Caco-2 (cell line): ENCODE data around the gene NUDT19. TPM values are rescaled to one million over a fixed set of nuclear protein-coding genes. Genes with fewer than 3 reads are reported as not detected.

Experiments
- BruUV-seq: library from RNA; stranded (reverse); fragments of 400-500 nt; replicated peaks from 2 replicates; lab custom pipeline; 2021; lab: Mats Ljungman, UMichigan
- CTCF ChIA-PET: fragments of 300-600 bp; sonication (Branson Sonifier 250); formaldehyde crosslinking; loops from one replicate; lab custom pipeline; 2022; ENCODE audit warnings: antibody characterized with exemption; lab: Charles Lee
- POLR2A ChIA-PET: fragments of 300-600 bp; sonication (Branson Sonifier 250); formaldehyde crosslinking; loops from one replicate; lab custom pipeline; 2022; ENCODE audit warnings: antibody characterized with exemption; lab: Charles Lee
- DNase-seq, 2 experiments: peaks; one replicate each; pipeline versions ENCODE4 v3.0.0 to v3.0.0-alpha.2; 2020 to 2022
- H3K27me3 ChIP-seq: replicated peaks from 2 replicates; pipeline ENCODE4 v1.6.0; 2011; ENCODE audit warnings: low read length; ENCODE audit not compliant: control insufficient read depth, insufficient read depth
- H3K36me3 ChIP-seq: 2 replicates; pipeline ENCODE4 v1.5.1; 2011; ENCODE audit warnings: low read length; ENCODE audit not compliant: control insufficient read depth, insufficient read depth
- H3K4me1 ChIP-seq: fragments of 250-450 bp; sonication (Bioruptor Pico); 2 replicates; pipeline ENCODE4 v1.5.1; 2020; ENCODE audit warnings: mild to moderate bottlenecking
- H3K4me3 ChIP-seq: 2 replicates; pipeline ENCODE4 v1.5.1; 2011; ENCODE audit warnings: low read depth, mild to moderate bottlenecking, control low read depth, low read length
- H3K9me3 ChIP-seq: fragments of 250-450 bp; sonication (Bioruptor Pico); 2 replicates; pipeline ENCODE4 v1.5.1; 2020; ENCODE audit warnings: mild to moderate bottlenecking, moderate library complexity
- H3K27ac Mint-ChIP-seq: one replicate; pipeline ENCODE4 v1.8.0; 2022; ENCODE audit warnings: mixed read lengths; ENCODE audit not compliant: unreplicated experiment
- H3K27me3 Mint-ChIP-seq: one replicate; pipeline ENCODE4 v1.8.0; 2022; ENCODE audit warnings: mixed read lengths; ENCODE audit not compliant: insufficient read depth, unreplicated experiment
- H3K36me3 Mint-ChIP-seq: one replicate; pipeline ENCODE4 v1.8.0; 2022; ENCODE audit warnings: mild to moderate bottlenecking, mixed read lengths; ENCODE audit not compliant: insufficient read depth, unreplicated experiment
- H3K4me1 Mint-ChIP-seq: one replicate; pipeline ENCODE4 v1.8.0; 2022; ENCODE audit warnings: low read depth, mixed read lengths; ENCODE audit not compliant: unreplicated experiment
- H3K4me3 Mint-ChIP-seq: one replicate; pipeline ENCODE4 v1.8.0; 2022; ENCODE audit warnings: mild to moderate bottlenecking, moderate library complexity, mixed read lengths; ENCODE audit not compliant: unreplicated experiment
- H3K9me3 Mint-ChIP-seq: one replicate; pipeline ENCODE4 v1.8.0; 2022; ENCODE audit warnings: mixed read lengths; ENCODE audit not compliant: unreplicated experiment
- CTCF ChIP-seq, 2 experiments: fragments of 200-600 bp in 1 of 2; IDR thresholded peaks; 1 replicate in 1 of 2; 2 replicates in 1 of 2; pipeline versions ENCODE4 v1.5.1 to v1.8.0; 2011 to 2022; ENCODE audit warnings: antibody characterized with exemption in 1 of 2, control low read depth in 1 of 2, inconsistent platforms in 1 of 2, low read depth in 1 of 2, low read length in 1 of 2, mild to moderate bottlenecking in 1 of 2, moderate library complexity in 1 of 2; ENCODE audit not compliant: insufficient read depth in 1 of 2, severe bottlenecking in 1 of 2, unreplicated experiment in 1 of 2
- intact Hi-C: fragments of 100-400 bp; cut with micrococcal nuclease; formaldehyde crosslinking; loops from one replicate; pipeline ENCODE4 v1.10.0; 2022; ENCODE audit not compliant: unreplicated experiment
- total RNA-seq: library from RNA; stranded (reverse); gene quantifications from 2 replicates; pipeline ENCODE4 v1.2.3, GENCODE V29; 2022

Gene NUDT19
- total RNA-seq, 1 experiment from 2014 or later: 24.4 TPM

- no peaks in the 10 kb centered on the region for H3K4me1 ChIP-seq
- BruUV-seq: no TSS peak
- Mint-ChIP-seq H3K4me3 (no peak overlapping the region), H3K4me1 (no peaks in the 10 kb centered on the region), H3K9me3 (no peaks in the 10 kb centered on the region), H3K27ac (no peak overlapping the region), H3K27me3 (no peaks in the 10 kb centered on the region), H3K36me3 (peaks cover 74% of the 10 kb centered on the region)
- DNase-seq: no peak
- no peaks in the 10 kb centered on the region for H3K27me3 ChIP-seq
- H3K4me3 ChIP-seq: no peak overlapping the region
- ChIA-PET CTCF (no interaction called here), POLR2A (no interaction called here)
- peaks cover 7% of the 10 kb centered on the region for H3K36me3 ChIP-seq
- no peaks in the 10 kb centered on the region for H3K9me3 ChIP-seq
- intact Hi-C loops: no loop called here
- TF ChIP-seq CTCF (IDR thresholded peaks at IDR 0.05; ENCODE audit: insufficient read depth in 1 of 2, low read depth in 1 of 2, low read length in 1 of 2, severe bottlenecking in 1 of 2, unreplicated experiment in 1 of 2): no peak
These were observed 44.3 kb upstream of the NUDT19 start for GRCh38 chr19:32647361-32647760.

GRCh38 chr19:32649751-32650150, 41.9 kb upstream of the NUDT19 start:
- Histone ChIP-seq H3K4me1 (no peaks in the 10 kb centered on the region), H3K36me3 (peaks cover 4% of the 10 kb centered on the region; the same call in 1 of the 2 replicates), H3K9me3 (no peaks in the 10 kb centered on the region), H3K27me3 (no peaks in the 10 kb centered on the region), H3K4me3 (no peak overlapping the region)
- Mint-ChIP-seq H3K4me3 (no peak overlapping the region), H3K27me3 (no peaks in the 10 kb centered on the region), H3K4me1 (peaks cover 6% of the 10 kb centered on the region), H3K27ac (no peak overlapping the region), H3K36me3 (peaks cover 76% of the 10 kb centered on the region), H3K9me3 (no peaks in the 10 kb centered on the region)
- no peak for TF ChIP-seq CTCF (IDR thresholded peaks at IDR 0.05; ENCODE audit: insufficient read depth in 1 of 2, low read depth in 1 of 2, low read length in 1 of 2, severe bottlenecking in 1 of 2, unreplicated experiment in 1 of 2)
- no TSS peak for BruUV-seq
- POLR2A ChIA-PET: no interaction called here
- no peak for DNase-seq
- CTCF ChIA-PET: interaction anchor here (1.3 kb wide), 1 partner anchor 27 kb away, joined by 5 read pairs; no protein-coding TSS in a partner anchor
- intact Hi-C loops: no loop called here

GRCh38 chr19:32650671-32651070, 41.0 kb upstream of the NUDT19 start:
- H3K36me3 ChIP-seq: peaks cover 4% of the 10 kb centered on the region; the same call in 1 of the 2 replicates
- H3K27me3 ChIP-seq: no peaks in the 10 kb centered on the region
- intact Hi-C loops: no loop called here
- TF ChIP-seq CTCF (IDR thresholded peaks at IDR 0.05; ENCODE audit: insufficient read depth in 1 of 2, low read depth in 1 of 2, low read length in 1 of 2, severe bottlenecking in 1 of 2, unreplicated experiment in 1 of 2): no peak
- H3K4me3 Mint-ChIP-seq: no peak overlapping the region
- H3K27me3 Mint-ChIP-seq: no peaks in the 10 kb centered on the region
- H3K4me1 Mint-ChIP-seq: peaks cover 6% of the 10 kb centered on the region
- ChIA-PET CTCF (no interaction called here), POLR2A (no interaction called here)
- H3K9me3 Mint-ChIP-seq: no peaks in the 10 kb centered on the region
- no peak overlapping the region for H3K27ac Mint-ChIP-seq
- no TSS peak for BruUV-seq
- no peaks in the 10 kb centered on the region for H3K9me3 ChIP-seq
- H3K4me3 ChIP-seq: no peak overlapping the region
- DNase-seq: no peak
- H3K36me3 Mint-ChIP-seq: peaks cover 85% of the 10 kb centered on the region
- no peaks in the 10 kb centered on the region for H3K4me1 ChIP-seq
